GM21737 (cell line): ENCODE data around the gene PARD6B.
"Not testable (repeated sequence)": the region's sequence is repeated elsewhere in the genome, so short reads cannot be mapped to it uniquely, and the experiment has no call there.

Experiments
- ATAC-seq: cut with Tn5 transposase; IDR thresholded peaks from one replicate; pipeline ENCODE4 v1.9.1; 2021; ENCODE audit warnings: mild to moderate bottlenecking, moderate library complexity; ENCODE audit not compliant: unreplicated experiment

Gene PARD6B

GRCh38 chr20:50744143-50744792, 12.9 kb downstream of the PARD6B start:
- no peak for ATAC-seq

- ATAC-seq: no peak
Observed at GRCh38 chr20:50745634-50746137, 14.3 kb downstream of the PARD6B start.

GRCh38 chr20:50746138-50746940, 15.0 kb downstream of the PARD6B start:
- ATAC-seq: no peak

- no peak for ATAC-seq
Observed at GRCh38 chr20:50747275-50747674, 15.9 kb downstream of the PARD6B start.

- no peak for ATAC-seq
Observed at GRCh38 chr20:50750145-50750671, 18.8 kb downstream of the PARD6B start.

- no peak for ATAC-seq
Observed at GRCh38 chr20:50753152-50753551, 21.8 kb downstream of the PARD6B start.

- no peak for ATAC-seq
Observed at GRCh38 chr20:50754420-50754819, 23.0 kb downstream of the PARD6B start.

- ATAC-seq: no peak
Observed at GRCh38 chr20:50756447-50756846, 25.1 kb downstream of the PARD6B start.

- no peak for ATAC-seq
Observed at GRCh38 chr20:50758469-50758868, 27.1 kb downstream of the PARD6B start.

- no peak for ATAC-seq
Observed at GRCh38 chr20:50758992-50759391, 27.6 kb downstream of the PARD6B start.

GRCh38 chr20:50759678-50760077, 28.3 kb downstream of the PARD6B start:
- no peak for ATAC-seq

GRCh38 chr20:50762045-50762422, 30.7 kb downstream of the PARD6B start:
- no peak for ATAC-seq

GRCh38 chr20:50762435-50763220, 31.2 kb downstream of the PARD6B start:
- ATAC-seq: no peak

GRCh38 chr20:50763550-50764458, 32.4 kb downstream of the PARD6B start:
- ATAC-seq: not testable (repeated sequence)

- not testable (repeated sequence) for ATAC-seq
Observed at GRCh38 chr20:50765251-50765650, 33.9 kb downstream of the PARD6B start.

- ATAC-seq: no peak
Observed at GRCh38 chr20:50765674-50766073, 34.3 kb downstream of the PARD6B start.

GRCh38 chr20:50766955-50767809, 35.8 kb downstream of the PARD6B start:
- not testable (repeated sequence) for ATAC-seq

GRCh38 chr20:50768991-50769390, 37.6 kb downstream of the PARD6B start:
- ATAC-seq: not testable (repeated sequence)

- ATAC-seq: not testable (repeated sequence)
Observed at GRCh38 chr20:50769551-50770085, 38.2 kb downstream of the PARD6B start.
